Measurements from ENCODE around the gene KPNA6.

DNA sequence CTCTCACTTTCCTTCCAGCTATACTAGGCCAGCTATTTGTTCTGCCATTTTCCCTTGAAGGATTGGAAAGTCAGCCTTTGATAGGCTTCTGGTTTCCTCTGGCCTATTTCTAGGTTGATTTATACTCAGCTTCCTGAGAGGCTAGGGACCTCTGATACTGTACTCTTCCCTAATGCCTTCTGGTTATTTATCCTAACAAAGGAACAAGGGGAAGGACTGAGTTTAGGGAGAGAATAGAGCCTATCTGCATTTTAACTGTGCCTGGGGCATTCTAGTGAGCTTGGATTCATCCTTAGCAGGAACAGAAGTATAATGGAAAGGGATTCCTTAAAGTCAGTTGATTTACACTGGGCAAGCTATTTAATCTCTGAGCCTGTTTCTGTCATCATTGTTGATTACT lies 46.9 kb upstream of the KPNA6 start:
- no peak for TF ChIP-seq POLR2AphosphoS5 (IDR thresholded peaks at IDR 0.05; ENCODE audit: borderline replicate concordance, low read depth, low read length)
- TF ChIP-seq EZH2 (IDR thresholded peaks at IDR 0.05): no peak

Data from SK-N-MC (cell line).